Thyroid gland (tissue), 4 donors: ENCODE measurements around the gene TAOK1.

Experiments
- POLR2A ChIP-seq, 2 donors: fragments of 450-650 bp; IDR thresholded peaks; one replicate each; pipeline ENCODE4 v1.6.1; 2017; ENCODE audit warnings: antibody characterized with exemption in 2 of 2, mild to moderate bottlenecking in 2 of 2, moderate library complexity in 1 of 2
- TF ChIP-seq, protein P1 (sequence below), 6 experiments: fragments of 200-600 bp in 3 of 6; fragments of 450-650 bp in 3 of 6; sonication (generic) in 3 of 6; IDR thresholded peaks; one replicate each; pipeline ENCODE4 v1.5.1; 2016 to 2019; ENCODE audit warnings: antibody characterized with exemption in 6 of 6, mild to moderate bottlenecking in 2 of 6, inconsistent platforms in 1 of 6, moderate library complexity in 1 of 6

DNA sequence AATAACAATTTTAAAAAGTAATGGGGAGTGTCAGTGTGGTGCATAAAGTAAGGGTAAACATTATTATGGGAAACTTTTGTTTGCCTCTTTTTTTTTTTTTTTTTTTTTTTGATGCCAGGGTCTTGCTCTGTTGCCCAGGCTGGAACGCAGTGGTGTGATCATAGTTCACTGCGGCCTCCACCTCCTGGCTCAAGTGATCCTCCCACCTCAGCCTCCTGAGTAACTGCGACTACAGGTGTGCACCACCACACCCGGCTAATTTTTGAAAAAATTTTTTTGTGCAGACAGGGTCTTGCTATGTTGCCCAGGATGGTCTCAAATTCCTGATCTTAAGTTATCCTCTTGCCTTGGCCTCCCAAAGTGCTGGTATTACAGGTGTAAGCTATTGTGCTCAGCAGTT is 10.7 kb downstream of the TAOK1 start:
- TF ChIP-seq, protein P1, sequence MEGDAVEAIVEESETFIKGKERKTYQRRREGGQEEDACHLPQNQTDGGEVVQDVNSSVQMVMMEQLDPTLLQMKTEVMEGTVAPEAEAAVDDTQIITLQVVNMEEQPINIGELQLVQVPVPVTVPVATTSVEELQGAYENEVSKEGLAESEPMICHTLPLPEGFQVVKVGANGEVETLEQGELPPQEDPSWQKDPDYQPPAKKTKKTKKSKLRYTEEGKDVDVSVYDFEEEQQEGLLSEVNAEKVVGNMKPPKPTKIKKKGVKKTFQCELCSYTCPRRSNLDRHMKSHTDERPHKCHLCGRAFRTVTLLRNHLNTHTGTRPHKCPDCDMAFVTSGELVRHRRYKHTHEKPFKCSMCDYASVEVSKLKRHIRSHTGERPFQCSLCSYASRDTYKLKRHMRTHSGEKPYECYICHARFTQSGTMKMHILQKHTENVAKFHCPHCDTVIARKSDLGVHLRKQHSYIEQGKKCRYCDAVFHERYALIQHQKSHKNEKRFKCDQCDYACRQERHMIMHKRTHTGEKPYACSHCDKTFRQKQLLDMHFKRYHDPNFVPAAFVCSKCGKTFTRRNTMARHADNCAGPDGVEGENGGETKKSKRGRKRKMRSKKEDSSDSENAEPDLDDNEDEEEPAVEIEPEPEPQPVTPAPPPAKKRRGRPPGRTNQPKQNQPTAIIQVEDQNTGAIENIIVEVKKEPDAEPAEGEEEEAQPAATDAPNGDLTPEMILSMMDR (IDR thresholded peaks at IDR 0.05) = no peak
- TF ChIP-seq POLR2A (IDR thresholded peaks at IDR 0.05) = no peak
